ENCODE data around the gene SMCO2.

Gene SMCO2

DNA sequence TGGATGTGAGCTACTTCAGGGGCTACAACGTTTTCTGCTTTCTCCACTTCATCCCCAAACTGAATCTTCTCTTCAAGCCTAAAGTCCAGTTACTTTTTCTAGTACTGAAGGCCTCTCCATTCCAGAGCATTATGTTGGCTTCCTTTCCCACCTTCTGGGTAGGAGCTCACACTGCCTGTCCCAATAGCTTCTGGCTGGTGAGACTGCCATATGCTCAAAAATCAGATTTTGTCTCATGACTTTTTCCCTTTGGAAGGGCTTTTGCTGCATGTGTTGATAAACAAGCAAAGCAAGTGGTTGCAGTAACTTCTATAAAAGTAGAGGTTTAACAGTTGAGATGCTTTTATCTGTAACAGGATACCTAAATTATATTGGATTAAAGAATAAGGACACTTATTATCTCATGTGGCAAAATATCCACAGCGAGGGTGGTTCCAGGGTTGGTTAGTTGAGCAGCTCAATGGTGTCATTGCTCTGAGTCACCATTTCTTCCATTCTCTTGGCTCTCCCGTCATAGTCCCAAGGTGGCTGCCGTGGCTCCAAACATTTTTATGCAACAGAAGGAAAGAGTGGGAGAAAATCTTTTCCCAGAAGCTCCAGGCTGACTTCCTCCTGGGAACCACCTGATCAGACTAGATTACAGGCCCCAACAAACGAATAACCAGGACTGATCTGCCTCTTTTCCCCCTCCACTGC, 62.3 kb downstream of the SMCO2 start:
- DNase-seq (ENCODE audit: low read depth in 2 of 2): peak in 1 of 2 donors; percentile 14
- TF ChIP-seq, protein P1, sequence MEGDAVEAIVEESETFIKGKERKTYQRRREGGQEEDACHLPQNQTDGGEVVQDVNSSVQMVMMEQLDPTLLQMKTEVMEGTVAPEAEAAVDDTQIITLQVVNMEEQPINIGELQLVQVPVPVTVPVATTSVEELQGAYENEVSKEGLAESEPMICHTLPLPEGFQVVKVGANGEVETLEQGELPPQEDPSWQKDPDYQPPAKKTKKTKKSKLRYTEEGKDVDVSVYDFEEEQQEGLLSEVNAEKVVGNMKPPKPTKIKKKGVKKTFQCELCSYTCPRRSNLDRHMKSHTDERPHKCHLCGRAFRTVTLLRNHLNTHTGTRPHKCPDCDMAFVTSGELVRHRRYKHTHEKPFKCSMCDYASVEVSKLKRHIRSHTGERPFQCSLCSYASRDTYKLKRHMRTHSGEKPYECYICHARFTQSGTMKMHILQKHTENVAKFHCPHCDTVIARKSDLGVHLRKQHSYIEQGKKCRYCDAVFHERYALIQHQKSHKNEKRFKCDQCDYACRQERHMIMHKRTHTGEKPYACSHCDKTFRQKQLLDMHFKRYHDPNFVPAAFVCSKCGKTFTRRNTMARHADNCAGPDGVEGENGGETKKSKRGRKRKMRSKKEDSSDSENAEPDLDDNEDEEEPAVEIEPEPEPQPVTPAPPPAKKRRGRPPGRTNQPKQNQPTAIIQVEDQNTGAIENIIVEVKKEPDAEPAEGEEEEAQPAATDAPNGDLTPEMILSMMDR (IDR thresholded peaks at IDR 0.05; ENCODE audit: low read depth, low read length): no peak
- no peak overlapping the region for H3K4me3 ChIP-seq (replicated peaks in 1 of 2; ENCODE audit: low read depth in 2 of 2, low read length in 2 of 2)

DNA sequence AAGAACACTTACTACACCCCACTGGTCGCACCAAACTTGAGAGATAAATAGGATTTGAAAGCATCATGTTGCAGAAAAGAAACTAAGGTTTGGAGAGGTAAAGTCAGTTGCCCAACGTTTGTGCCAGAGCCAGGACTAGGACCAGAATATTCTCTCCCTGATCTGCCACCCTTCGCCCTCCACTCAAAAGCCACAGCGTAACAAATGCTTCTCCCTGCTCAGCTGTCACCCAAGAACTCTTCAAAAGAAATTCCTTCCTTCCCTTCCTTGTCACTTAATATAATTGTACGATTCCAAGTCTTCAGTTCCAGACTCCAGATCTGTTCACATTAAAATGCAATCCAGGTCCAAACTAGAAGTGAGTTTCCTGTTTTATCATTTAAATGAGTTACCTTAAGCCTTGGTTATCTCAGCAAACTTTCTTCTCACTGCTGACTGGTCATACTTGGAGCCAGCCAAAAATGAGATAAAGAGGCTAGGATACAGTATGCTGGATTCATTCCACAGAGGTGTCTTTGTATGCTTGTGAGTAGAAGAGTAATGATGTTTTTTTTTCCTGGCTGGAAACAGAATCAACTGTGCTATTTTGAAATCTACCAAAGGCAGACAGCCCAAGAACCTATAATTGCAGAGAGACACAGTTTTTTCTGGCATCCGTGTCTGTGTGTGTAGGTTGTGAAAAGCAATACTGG, 64.6 kb downstream of the SMCO2 start:
- peak; percentile 32 to 81 for DNase-seq (ENCODE audit: low read depth in 2 of 2)
- TF ChIP-seq, protein P1 (IDR thresholded peaks at IDR 0.05; ENCODE audit: low read depth, low read length): no peak
- H3K4me3 ChIP-seq (replicated peaks in 1 of 2; ENCODE audit: low read depth in 2 of 2, low read length in 2 of 2): no peak overlapping the region

DNA sequence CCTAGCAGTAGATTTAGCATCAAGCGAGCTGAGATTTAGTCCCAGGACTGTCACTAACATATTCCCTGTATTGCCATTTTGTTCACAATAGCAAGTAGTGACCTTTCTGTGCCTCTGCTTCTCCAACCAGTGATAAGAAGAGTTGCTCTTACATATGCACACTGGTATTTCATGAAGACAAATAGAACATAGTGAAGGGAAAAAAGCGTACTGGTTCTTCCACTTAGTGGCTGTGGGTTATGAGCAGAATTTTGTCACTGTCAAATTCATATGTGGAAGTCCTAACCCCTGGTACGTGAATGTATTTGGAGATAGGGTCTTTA, 65.1 kb downstream of the SMCO2 start:
- DNase-seq (ENCODE audit: low read depth in 2 of 2): no peak
- TF ChIP-seq, protein P1 (IDR thresholded peaks at IDR 0.05; ENCODE audit: low read depth, low read length): no peak
- no peak overlapping the region for H3K4me3 ChIP-seq (replicated peaks in 1 of 2; ENCODE audit: low read depth in 2 of 2, low read length in 2 of 2)

DNA sequence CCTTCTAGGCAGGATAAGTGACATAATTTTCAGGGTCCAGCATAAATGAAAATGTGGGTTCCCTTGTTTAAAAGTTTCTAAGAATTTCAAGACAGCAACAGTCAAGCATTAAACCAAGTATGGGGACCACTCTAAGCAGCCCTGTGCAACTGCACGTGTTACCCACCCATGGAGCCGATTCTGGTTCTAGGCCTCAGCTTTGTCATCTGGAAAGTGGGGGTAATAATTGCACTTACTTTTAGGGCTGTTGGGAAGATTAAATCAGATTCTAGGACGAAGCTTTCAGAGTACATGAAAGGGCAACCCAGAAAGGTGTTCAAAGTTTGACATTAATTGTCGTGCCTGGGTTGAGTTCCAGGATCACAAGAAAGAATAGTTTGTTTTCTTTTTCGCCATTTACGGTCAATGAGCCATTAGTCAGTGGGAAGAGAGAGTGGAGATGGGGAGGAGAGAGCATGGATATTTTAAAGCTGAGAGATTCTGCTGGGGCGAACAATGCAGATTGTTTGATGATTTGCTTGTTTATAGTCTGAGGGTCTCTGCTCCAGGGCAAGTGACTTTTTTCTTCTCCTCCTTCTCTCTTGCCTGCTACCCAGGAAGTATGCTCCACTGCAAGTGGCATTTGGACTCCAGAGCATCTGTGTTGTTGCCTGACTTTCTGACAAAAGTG, 66.8 kb downstream of the SMCO2 start:
- TF ChIP-seq, protein P1 (IDR thresholded peaks at IDR 0.05; ENCODE audit: low read depth, low read length): no peak
- DNase-seq (ENCODE audit: low read depth in 2 of 2): no peak
- H3K4me3 ChIP-seq (replicated peaks in 1 of 2; ENCODE audit: low read depth in 2 of 2, low read length in 2 of 2): no peak overlapping the region

DNA sequence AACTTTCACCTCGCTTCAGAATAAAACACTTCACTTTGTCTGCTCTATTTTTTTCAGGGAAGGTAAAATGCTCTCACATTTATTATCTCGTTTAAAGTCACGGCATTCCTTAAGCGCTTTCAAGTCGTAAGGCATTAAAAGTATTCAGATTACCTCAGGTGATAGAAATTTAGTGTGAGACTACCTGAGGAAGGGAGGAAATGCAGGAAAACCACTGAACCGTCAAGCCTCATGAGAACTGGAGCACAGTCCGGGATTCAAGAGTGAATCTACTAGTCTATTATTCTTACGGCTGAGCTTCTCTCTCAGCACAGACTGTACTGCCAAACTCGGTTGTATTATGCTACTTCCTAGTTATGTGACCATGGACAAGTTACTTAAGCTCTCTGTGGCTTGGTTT, 69.1 kb downstream of the SMCO2 start:
- no peak overlapping the region for H3K4me3 ChIP-seq (replicated peaks in 1 of 2; ENCODE audit: low read depth in 2 of 2, low read length in 2 of 2)
- TF ChIP-seq, protein P1 (IDR thresholded peaks at IDR 0.05; ENCODE audit: low read depth, low read length): no peak
- no peak for DNase-seq (ENCODE audit: low read depth in 2 of 2)

DNA sequence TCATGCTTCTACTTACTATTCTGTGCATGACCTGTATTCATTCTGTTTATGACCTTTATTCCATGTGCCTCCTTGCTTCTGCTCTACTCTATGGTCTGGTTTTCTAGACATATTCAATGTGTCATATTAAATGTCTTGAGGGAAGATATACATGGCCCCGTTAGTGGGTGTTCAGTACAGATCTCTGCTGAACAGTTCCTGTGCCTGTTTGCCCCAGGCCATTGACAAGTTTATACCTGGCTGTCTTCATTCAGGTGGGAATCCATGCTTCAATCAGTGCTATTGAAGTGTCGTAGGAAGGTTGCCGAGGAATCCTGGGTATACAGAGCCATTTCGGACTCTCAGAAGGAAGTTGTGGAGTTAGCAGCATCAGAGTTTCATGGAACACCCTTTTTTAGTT, 70.1 kb downstream of the SMCO2 start:
- DNase-seq (ENCODE audit: low read depth in 2 of 2): no peak
- TF ChIP-seq, protein P1 (IDR thresholded peaks at IDR 0.05; ENCODE audit: low read depth, low read length): no peak

More for the DNA sequence above, 70.1 kb downstream of the SMCO2 start:
- H3K4me3 ChIP-seq (replicated peaks in 1 of 2; ENCODE audit: low read depth in 2 of 2, low read length in 2 of 2): no peak overlapping the region

Measured in cardiac fibroblast (primary cell).